Left ventricle myocardium superior (tissue), 1 donor: ENCODE measurements around the gene MCRIP2. TPM values are rescaled to one million over a fixed set of nuclear protein-coding genes. Genes with fewer than 3 reads are reported as not detected.
"Not testable (repeated sequence)": the region's sequence is repeated elsewhere in the genome, so short reads cannot be mapped to it uniquely, and the experiment has no call there.

Experiments used
- ATAC-seq: fragments of 200-7000 bp; cut with Tn5 transposase; one replicate; pipeline ENCODE4 v1.9.1; 2020; ENCODE audit warnings: mild to moderate bottlenecking, moderate library complexity
- DNase-seq: peaks from one replicate; pipeline ENCODE4 v3.0.0-alpha.2; 2020
- intact Hi-C: fragments of 100-400 bp; cut with micrococcal nuclease; formaldehyde crosslinking; loops from one replicate; pipeline ENCODE4 v1.11.0; 2022
- total RNA-seq: library from RNA; stranded (reverse); fragmentation: NEBNext Ultra II Directional; extraction: Animal tissue kit (Norgen Biotek cat#: 25700); gene quantifications from one replicate; pipeline ENCODE4 v1.2.1, GENCODE V29; 2021
- donor health status: DM: no; HTN: yes; CAD: no; lungs with severe emphysema.

MCRIP2 gene
- total RNA-seq, 1 donor from 2014 or later: 187 TPM

DNA sequence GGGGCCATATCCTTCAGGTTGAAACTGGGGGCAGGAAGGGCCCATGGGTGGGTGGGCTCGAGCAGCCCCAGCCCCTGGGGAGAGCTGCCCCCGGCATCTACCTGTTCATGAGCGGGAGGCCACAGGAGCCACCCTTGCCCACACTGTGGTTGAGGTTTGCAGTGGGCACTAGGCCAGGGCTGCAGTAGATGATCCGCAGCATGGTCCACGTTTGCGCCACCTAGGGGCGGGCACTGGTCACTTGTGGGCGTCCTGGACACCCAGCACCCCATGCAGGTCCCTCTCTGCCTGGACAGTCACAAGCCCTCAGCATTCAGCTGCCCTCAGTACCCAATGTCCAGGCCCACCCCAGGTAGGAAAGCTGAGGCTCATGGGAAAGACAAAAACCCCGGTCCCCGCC is 44.3 kb downstream of the MCRIP2 start:
- intact Hi-C loops: no loop called here
- DNase-seq (peak; percentile 60), ATAC-seq (no peak)

DNA sequence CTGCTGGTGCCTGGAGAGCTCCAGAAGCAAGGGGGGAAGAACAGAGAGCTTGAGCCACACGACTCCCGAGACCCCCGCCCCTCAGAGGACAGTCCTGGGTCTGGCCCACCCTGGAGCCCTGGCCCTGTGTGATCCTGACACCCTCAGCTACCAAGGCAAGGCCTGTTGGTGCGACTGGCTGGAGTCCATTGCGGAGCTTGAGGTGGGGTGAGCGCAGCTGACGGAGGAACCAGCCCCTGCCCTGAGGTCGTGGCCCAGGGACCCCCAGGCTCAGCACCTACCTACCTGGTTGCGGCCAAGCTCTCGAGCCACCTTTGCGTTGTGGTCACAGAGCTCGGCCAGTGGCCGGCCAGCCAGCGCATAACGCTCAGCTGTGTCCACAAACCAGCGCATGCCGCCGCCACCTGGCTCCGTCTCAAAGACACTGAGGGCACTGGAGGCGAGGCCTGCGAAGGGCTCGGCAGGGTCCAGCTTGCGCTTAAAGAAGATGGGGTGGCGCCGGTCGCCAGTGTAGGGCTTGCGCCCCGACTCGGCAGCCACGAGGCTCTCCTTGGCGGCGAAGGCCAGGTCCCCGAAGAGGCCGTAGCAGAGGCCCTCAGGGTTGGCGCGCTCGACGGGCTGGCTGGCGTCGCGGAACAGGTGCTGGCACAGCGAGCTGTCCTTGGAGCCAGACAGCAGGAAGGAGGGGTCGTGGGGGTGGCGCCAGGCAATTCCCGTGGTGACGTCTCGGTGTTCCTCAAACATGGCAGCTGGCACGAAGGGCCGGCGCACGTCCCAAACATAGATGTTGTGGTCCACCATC is 45.0 kb downstream of the MCRIP2 start:
- ATAC-seq (no peak), DNase-seq (no peak)
- intact Hi-C loops: no loop called here

DNA sequence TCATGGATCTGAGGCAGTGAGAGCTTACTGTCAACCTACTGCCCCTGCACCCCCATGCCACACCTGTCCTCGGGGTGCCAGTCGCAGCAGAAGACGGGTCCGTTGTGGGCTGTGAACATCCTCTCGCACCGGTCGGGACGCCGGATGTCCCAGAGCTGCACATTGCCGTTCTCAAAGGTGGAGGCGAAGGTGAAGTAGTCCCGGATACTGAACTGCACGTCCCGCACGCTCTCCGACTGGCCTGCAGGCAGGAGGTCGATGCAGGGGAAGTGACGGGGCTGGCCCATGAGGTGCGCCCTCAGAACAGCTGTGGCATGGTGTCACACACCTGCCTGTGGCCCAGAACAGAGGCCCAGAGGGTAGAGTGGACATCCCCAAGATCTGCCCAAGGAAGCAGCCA is 45.9 kb downstream of the MCRIP2 start:
- no peak for ATAC-seq
- DNase-seq: no peak
- intact Hi-C loops: no loop called here

DNA sequence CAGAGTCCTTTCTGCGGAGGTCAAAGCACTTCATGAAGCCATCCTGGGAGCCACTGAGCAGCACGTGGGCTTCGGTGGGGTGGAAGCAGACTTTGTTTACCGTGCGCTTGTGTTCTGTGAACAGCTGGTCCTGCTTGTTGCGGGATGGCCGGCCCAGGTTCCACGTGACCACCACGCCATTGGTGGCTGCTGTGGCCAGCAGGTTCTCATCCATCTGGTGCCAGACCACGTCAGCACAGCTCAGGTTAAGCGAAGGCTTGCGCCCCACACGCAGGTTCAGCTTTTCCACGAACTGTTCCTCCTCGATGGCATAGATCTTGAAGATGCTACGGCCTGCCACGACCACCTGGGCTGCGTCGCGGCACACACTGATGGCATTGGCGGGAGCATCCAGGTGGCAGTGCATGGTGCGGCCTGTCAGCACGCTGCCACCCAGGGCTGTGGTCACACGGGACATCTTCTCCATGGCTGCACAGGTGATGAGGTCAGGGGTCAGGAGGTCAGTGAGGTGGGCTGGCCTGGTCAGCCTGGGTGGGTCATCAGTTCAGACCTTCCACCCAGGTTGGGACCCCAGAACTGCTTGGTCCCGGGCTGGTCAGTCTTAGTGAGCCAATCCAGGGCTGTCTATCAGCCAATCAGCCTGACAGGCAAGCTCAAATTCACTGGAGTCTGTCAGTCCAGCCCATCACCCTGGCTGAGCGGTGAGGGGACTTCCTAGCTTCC is 47.7 kb downstream of the MCRIP2 start:
- DNase-seq (no peak), ATAC-seq (no peak)
- intact Hi-C loops: no loop called here

DNA sequence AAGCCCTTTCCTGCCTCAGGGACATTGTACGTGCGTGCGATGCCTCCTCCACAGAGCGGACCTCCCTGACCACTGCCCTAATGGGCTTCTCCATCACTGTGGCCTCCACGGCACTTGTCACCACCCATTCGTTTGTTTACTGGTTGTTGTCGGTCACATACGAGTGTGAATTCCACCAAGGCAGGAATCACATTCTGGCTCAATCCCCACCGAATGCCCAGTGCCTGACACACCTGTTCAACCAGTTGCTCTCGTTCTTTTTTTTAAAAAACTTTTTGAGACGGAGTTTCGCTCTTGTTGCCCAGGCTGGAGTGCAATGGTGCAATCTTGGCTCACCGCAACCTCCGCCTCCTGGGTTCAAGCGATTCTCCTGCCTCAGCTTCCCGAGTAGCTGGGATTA is 49.6 kb downstream of the MCRIP2 start:
- DNase-seq, intact Hi-C loops, ATAC-seq: not testable (repeated sequence)

DNA sequence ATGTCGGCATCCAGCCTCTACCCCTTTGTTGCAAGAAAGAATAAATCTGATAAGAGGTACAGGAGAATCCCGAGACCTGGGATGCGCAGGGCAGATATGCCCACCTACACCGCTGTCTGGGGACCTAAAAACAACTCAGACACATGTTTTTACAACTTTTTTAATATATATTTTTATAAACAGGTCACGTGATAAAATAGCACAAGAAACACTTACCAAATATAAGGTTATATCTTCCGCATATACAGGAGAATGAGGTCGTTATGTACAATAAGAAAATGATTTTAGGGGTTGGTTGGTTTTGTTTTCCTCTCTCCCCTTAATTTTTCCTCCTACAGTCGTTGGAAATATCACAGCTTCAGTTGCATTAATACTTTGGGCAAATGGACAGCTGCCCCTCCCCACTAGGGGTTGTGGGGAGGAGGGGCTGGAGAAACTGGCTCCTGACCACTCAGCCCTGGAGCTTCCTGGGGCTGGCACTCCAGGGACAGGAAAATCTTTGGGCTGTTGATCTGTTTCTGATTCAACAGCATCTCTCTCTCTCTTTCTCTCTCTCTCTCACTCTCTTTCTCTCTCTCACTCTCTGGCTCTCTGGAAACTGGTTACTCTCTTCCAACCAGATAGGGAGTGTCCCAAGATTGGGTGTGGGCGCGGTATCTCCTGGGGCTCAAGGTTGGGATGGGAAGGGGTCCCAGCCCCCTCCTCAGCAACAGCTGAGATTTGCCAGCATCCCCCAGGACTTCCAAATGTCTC is 50.9 kb downstream of the MCRIP2 start:
- ATAC-seq (no peak), DNase-seq (no peak)
- intact Hi-C loops: no loop called here

DNA sequence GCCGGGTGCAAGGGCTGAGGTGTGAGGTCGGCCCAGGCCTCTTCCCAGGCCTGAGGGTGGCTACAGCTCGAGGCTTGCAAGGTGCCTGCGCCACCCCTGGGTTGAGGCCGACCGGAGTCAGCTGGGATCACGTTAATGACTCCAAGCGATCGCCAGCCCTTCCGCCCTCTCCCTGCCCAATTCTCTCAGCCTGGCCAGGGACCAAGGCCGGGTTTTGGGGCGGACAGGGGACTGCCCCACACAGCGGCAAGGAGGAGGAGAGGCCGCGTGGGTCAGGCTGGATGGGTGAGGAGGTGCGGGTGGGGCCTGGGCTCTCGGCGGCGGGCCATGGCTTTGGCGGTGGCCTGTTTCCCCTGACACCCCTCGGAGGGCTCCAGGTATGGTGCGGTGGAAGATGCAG is 51.7 kb downstream of the MCRIP2 start:
- DNase-seq (no peak), ATAC-seq (no peak)
- intact Hi-C loops: no loop called here

DNA sequence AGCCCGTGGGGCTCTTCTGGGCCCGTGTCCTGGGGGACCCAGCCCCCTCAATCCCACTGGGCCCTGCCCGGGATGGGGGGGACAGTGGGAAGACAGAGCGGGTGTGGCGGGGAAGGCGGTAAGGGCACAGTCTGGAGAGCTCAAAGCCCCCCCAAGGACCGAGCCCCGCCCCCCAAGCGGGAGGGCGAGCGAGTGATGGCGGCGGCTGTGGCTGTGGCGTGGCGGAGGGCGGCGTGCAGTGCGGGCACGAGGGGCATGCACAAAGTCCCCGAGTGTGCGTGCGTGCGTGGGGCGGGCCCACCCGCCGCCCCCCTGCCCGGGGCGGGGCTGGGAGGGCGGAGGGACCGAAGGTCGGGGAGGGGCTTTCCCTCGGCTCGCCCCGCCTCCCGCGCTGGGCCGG is 52.1 kb downstream of the MCRIP2 start:
- no peak for ATAC-seq
- intact Hi-C loops: no loop called here

DNA sequence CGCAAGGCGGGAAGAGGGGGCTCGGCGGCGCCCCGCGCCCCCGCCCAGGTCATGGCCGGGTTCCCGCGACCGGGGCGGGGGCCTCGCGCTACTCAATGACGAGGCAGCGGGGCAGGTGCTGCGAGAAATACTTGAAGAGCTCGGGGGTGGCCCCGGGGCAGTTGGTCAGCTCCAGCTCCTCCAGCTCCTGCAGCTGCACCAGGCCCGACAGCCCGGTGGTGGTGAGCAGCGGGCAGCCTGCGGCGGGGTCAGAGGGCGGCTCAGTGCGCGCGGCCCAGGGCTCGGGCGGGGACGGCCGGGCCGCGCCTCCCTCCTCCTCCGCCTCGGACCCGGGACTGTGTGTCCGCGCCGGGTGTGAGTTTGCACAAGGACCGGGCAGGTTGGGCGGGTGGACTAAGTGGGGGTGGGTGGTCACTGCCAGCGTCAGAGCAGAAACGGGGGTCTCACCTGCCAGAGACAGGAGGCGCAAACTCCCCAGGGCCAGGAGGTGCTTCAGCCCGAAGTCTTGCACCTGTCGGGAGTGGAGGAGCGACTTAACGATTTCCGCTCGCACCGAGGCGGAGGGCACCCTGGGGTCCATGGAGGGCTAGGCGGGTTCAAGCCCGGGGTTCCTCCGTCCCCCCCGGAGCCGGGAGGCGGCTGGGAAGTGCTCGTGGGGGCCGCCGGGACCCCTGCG is 52.7 kb downstream of the MCRIP2 start:
- intact Hi-C loops: no loop called here
- DNase-seq (no peak), ATAC-seq (no peak)

More for the DNA sequence above, 52.1 kb downstream of the MCRIP2 start:
- no peak for DNase-seq

DNA sequence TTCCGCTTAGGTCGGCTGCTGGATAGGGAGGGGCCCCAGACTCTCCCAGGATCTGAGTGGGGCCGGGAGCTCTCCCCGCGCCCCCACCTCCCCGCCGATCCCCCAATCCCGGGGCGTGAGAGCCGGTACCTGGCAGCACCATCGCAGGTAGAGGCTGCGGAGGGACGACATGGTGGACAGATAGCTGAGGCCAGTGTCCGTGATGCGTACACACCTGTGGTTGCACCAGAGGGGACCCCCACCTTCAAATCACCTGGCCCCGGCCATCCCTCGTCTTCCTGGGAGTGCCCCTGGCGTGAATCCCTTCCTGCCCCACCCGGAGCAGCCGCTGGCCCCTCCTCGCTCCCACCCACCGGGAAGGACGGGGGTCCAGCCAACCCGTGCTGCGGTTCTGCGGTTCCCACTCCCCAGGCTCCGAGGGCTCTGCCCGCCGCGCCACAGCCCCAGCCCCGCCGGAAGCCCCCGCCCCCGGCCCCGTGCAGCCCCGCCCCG is 53.3 kb downstream of the MCRIP2 start:
- DNase-seq: no peak
- intact Hi-C loops: no loop called here
- ATAC-seq: no peak

DNA sequence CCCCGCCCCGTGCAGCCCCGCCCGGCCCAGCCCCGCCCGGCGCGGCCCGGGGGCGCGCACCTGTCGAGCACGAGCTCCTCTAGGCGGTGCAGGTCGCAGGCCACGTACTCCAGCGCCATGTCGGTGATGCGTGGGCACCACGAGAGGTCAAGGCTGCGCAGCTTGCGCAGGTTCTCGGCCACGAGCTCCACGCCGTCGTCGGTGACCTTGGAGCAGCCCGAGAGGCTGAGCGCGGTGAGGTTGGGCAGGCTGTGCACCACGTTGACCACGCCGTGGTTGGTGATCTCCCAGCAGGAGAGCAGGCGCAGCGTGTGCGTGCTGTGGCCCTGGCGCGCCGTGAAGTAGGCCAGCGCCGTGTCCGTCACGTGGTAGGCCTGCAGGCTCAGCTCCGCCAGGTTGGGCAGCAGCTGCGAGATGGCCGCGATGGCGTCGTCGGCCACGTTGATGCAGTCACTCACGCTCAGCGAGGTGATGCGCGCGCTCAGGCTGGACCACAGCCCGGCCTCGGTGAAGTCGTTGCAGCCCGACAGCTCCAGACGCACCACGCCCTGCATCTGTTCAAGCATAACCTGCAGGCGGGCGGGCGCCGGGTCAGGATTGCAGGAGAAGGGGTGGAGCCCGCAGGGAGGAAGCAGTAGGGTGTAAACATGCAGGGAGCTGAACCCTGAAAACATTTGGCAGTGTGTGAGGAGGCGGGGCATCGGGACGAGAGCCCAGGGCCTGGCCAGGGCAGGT is 53.9 kb downstream of the MCRIP2 start:
- no peak for ATAC-seq
- DNase-seq: no peak
- intact Hi-C loops: no loop called here

Other genes starting within 250 kb of the MCRIP2 start
- gene NME4, start 244.6 kb upstream of the MCRIP2 start, total RNA-seq: 89.2 TPM
- 9.8 TPM for gene DECR2, start 239.9 kb upstream of the MCRIP2 start, total RNA-seq
- 28.3 TPM for gene RAB11FIP3, start 216.2 kb upstream of the MCRIP2 start, total RNA-seq
- 17.8 TPM for gene CAPN15, start 114.1 kb upstream of the MCRIP2 start, total RNA-seq
- not detected for gene PRR35, start 81.4 kb upstream of the MCRIP2 start, total RNA-seq
- gene NHLRC4, start 74.8 kb upstream of the MCRIP2 start, total RNA-seq: 0.52 TPM
- gene PIGQ, start 71.9 kb upstream of the MCRIP2 start, total RNA-seq: 16.9 TPM
- 11.4 TPM for gene RAB40C, start 51.8 kb upstream of the MCRIP2 start, total RNA-seq
- 0.10 TPM for gene WFIKKN1, start 10.8 kb upstream of the MCRIP2 start, total RNA-seq
- 62.2 TPM for gene METTL26, start 5.5 kb upstream of the MCRIP2 start, total RNA-seq
- gene WDR90, start 7.5 kb downstream of the MCRIP2 start, total RNA-seq: 10.9 TPM
- 88.8 TPM for gene RHOT2, start 26.3 kb downstream of the MCRIP2 start, total RNA-seq
- 1.9 TPM for gene RHBDL1, start 33.8 kb downstream of the MCRIP2 start, total RNA-seq
- 144 TPM for gene STUB1, start 38.6 kb downstream of the MCRIP2 start, total RNA-seq
- 49.0 TPM for gene JMJD8, start 42.5 kb downstream of the MCRIP2 start, total RNA-seq
- gene WDR24, start 48.6 kb downstream of the MCRIP2 start, total RNA-seq: 8.3 TPM
- gene FBXL16, start 64.0 kb downstream of the MCRIP2 start, total RNA-seq: 0.99 TPM
- gene METRN, start 73.3 kb downstream of the MCRIP2 start, total RNA-seq: 57.9 TPM
- 31.2 TPM for gene ANTKMT, start 79.3 kb downstream of the MCRIP2 start, total RNA-seq
- gene CCDC78, start 84.6 kb downstream of the MCRIP2 start, total RNA-seq: 0.50 TPM
- gene HAGHL, start 85.3 kb downstream of the MCRIP2 start, total RNA-seq: 13.6 TPM
- 34.5 TPM for gene CIAO3, start 99.2 kb downstream of the MCRIP2 start, total RNA-seq
- 4.6 TPM for gene MSLN, start 118.9 kb downstream of the MCRIP2 start, total RNA-seq
- gene RPUSD1, start 146.6 kb downstream of the MCRIP2 start, total RNA-seq: 8.7 TPM
- gene CHTF18, start 146.8 kb downstream of the MCRIP2 start, total RNA-seq: 6.6 TPM
- not detected for gene GNG13, start 158.9 kb downstream of the MCRIP2 start, total RNA-seq